Measurements from ENCODE around the gene NDUFA9.

The NDUFA9 gene

GRCh38 chr12:4645023-4645422, 3.9 kb upstream of the NDUFA9 start:
- TF ChIP-seq GABPA (IDR thresholded peaks at IDR 0.05; ENCODE audit: low read depth), result no peak
- TF ChIP-seq CTCF (IDR thresholded peaks at IDR 0.05; ENCODE audit: insufficient read depth, low read length), result no peak
- no peak for TF ChIP-seq POLR2AphosphoS5 (IDR thresholded peaks at IDR 0.05; ENCODE audit: low read depth)
- TF ChIP-seq SPI1 (IDR thresholded peaks at IDR 0.05; ENCODE audit: borderline replicate concordance, low read depth), result no peak
- TF ChIP-seq REST (IDR thresholded peaks at IDR 0.05; ENCODE audit: insufficient replicate concordance, low read depth), result no peak
- Histone ChIP-seq H3K27me3 (ENCODE audit: insufficient read depth, poor library complexity, severe bottlenecking) (no peaks in the 10 kb centered on the region), H3K4me3 (replicated peaks; ENCODE audit: insufficient read depth, low read length) (no peak overlapping the region), H3K27ac (replicated peaks) (no peak overlapping the region)
- DNase-seq (ENCODE audit: low read depth in 1 of 2, low spot score in 1 of 2), result no peak

- no peak for TF ChIP-seq POLR2AphosphoS5 (IDR thresholded peaks at IDR 0.05; ENCODE audit: low read depth)
- peak in 1 of 2 experiments; percentile 8 for DNase-seq (ENCODE audit: low read depth in 1 of 2, low spot score in 1 of 2)
- Histone ChIP-seq H3K27me3 (ENCODE audit: insufficient read depth, poor library complexity, severe bottlenecking) (no peaks in the 10 kb centered on the region), H3K27ac (replicated peaks) (no peak overlapping the region), H3K4me3 (replicated peaks; ENCODE audit: insufficient read depth, low read length) (peak overlapping the region; percentile 60)
Observed at GRCh38 chr12:4648104-4648500, 812 bp upstream of the NDUFA9 start.

- TF ChIP-seq CTCF (IDR thresholded peaks at IDR 0.05; ENCODE audit: insufficient read depth, low read length) (no peak), GABPA (IDR thresholded peaks at IDR 0.05; ENCODE audit: low read depth) (no peak), POLR2AphosphoS5 (IDR thresholded peaks at IDR 0.05; ENCODE audit: low read depth) (no peak), REST (IDR thresholded peaks at IDR 0.05; ENCODE audit: insufficient replicate concordance, low read depth) (no peak), SPI1 (IDR thresholded peaks at IDR 0.05; ENCODE audit: borderline replicate concordance, low read depth) (no peak)
- peak overlapping the region; percentile 83 for H3K27ac ChIP-seq (replicated peaks)
Observed at GRCh38 chr12:4649358-4649661, 396 bp downstream of the NDUFA9 start.

GRCh38 chr12:4653257-4653656, 4.3 kb downstream of the NDUFA9 start:
- TF ChIP-seq REST (IDR thresholded peaks at IDR 0.05; ENCODE audit: insufficient replicate concordance, low read depth) (no peak), SPI1 (IDR thresholded peaks at IDR 0.05; ENCODE audit: borderline replicate concordance, low read depth) (no peak), POLR2AphosphoS5 (IDR thresholded peaks at IDR 0.05; ENCODE audit: low read depth) (no peak), GABPA (IDR thresholded peaks at IDR 0.05; ENCODE audit: low read depth) (no peak), CTCF (IDR thresholded peaks at IDR 0.05; ENCODE audit: insufficient read depth, low read length) (no peak)
- H3K27ac ChIP-seq (replicated peaks), result no peak overlapping the region
- H3K4me3 ChIP-seq (replicated peaks; ENCODE audit: insufficient read depth, low read length), result no peak overlapping the region
- peak in 1 of 2 experiments; percentile 13 for DNase-seq (ENCODE audit: low read depth in 1 of 2, low spot score in 1 of 2)
- H3K27me3 ChIP-seq (ENCODE audit: insufficient read depth, poor library complexity, severe bottlenecking), result no peaks in the 10 kb centered on the region

More at GRCh38 chr12:4649358-4649661, 396 bp downstream of the NDUFA9 start:
- Histone ChIP-seq H3K4me3 (replicated peaks; ENCODE audit: insufficient read depth, low read length) (peak overlapping the region; percentile 60), H3K27me3 (ENCODE audit: insufficient read depth, poor library complexity, severe bottlenecking) (no peaks in the 10 kb centered on the region)
- DNase-seq (ENCODE audit: low read depth in 1 of 2, low spot score in 1 of 2), result no peak
